Measurements from ENCODE around the gene FIBCD1.

FIBCD1 gene

GRCh38 chr9:130868230-130868629 is 70.8 kb downstream of the FIBCD1 start:
- H3K27ac ChIP-seq (ENCODE audit: low read depth, low read length, poor library complexity, severe bottlenecking) = no peak overlapping the region
- H3K79me2 ChIP-seq (ENCODE audit: insufficient read depth, low read length) = no peaks in the 10 kb centered on the region
- peaks cover under 1% of the 10 kb centered on the region; the same call in 1 of the 2 replicates for H3K36me3 ChIP-seq (ENCODE audit: insufficient read depth, low read length)
- no peaks in the 10 kb centered on the region for H3K27me3 ChIP-seq (ENCODE audit: insufficient read depth, low read length)
- H3K4me2 ChIP-seq (ENCODE audit: low read length) = no peak overlapping the region
- no peaks in the 10 kb centered on the region for H3F3A ChIP-seq (ENCODE audit: insufficient read depth, low read length)
- H3K9ac ChIP-seq (ENCODE audit: low read length) = no peak overlapping the region
- no peak overlapping the region for H3K4me3 ChIP-seq (ENCODE audit: low read depth, low read length, poor library complexity, severe bottlenecking)
- H3K9me2 ChIP-seq (ENCODE audit: low read depth, low read length) = no peaks in the 10 kb centered on the region
- H2AFZ ChIP-seq (ENCODE audit: low read length) = no peak overlapping the region
- H3K4me1 ChIP-seq (ENCODE audit: insufficient read depth, low read length, severe bottlenecking) = peaks cover 11% of the 10 kb centered on the region
- H3K9me3 ChIP-seq (ENCODE audit: low read length) = no peaks in the 10 kb centered on the region
- no peaks in the 10 kb centered on the region for H4K20me1 ChIP-seq (ENCODE audit: insufficient read depth, low read length)
- TF ChIP-seq EZH2 (IDR thresholded peaks at IDR 0.05; ENCODE audit: borderline replicate concordance, low read length) = no peak
- no peak for TF ChIP-seq CTCF (IDR thresholded peaks at IDR 0.05; ENCODE audit: low read length)

GRCh38 chr9:130867556-130867955 is 71.5 kb downstream of the FIBCD1 start:
- TF ChIP-seq CTCF (IDR thresholded peaks at IDR 0.05; ENCODE audit: low read length) (no peak), EZH2 (IDR thresholded peaks at IDR 0.05; ENCODE audit: borderline replicate concordance, low read length) (no peak)
- Histone ChIP-seq H3K9me2 (ENCODE audit: low read depth, low read length) (no peaks in the 10 kb centered on the region), H3K4me1 (ENCODE audit: insufficient read depth, low read length, severe bottlenecking) (peaks cover 11% of the 10 kb centered on the region), H3K27me3 (ENCODE audit: insufficient read depth, low read length) (no peaks in the 10 kb centered on the region), H3K9me3 (ENCODE audit: low read length) (no peaks in the 10 kb centered on the region), H3K79me2 (ENCODE audit: insufficient read depth, low read length) (no peaks in the 10 kb centered on the region), H2AFZ (ENCODE audit: low read length) (no peak overlapping the region), H3K9ac (ENCODE audit: low read length) (no peak overlapping the region), H3K36me3 (ENCODE audit: insufficient read depth, low read length) (no peaks in the 10 kb centered on the region), H3K4me2 (ENCODE audit: low read length) (no peak overlapping the region), H3K27ac (ENCODE audit: low read depth, low read length, poor library complexity, severe bottlenecking) (no peak overlapping the region), H4K20me1 (ENCODE audit: insufficient read depth, low read length) (no peaks in the 10 kb centered on the region), H3K4me3 (ENCODE audit: low read depth, low read length, poor library complexity, severe bottlenecking) (no peak overlapping the region), H3F3A (ENCODE audit: insufficient read depth, low read length) (no peaks in the 10 kb centered on the region)

GRCh38 chr9:130866474-130866965 is 72.5 kb downstream of the FIBCD1 start:
- Histone ChIP-seq H3K4me2 (ENCODE audit: low read length) (no peak overlapping the region), H3K9me2 (ENCODE audit: low read depth, low read length) (no peaks in the 10 kb centered on the region), H3K9ac (ENCODE audit: low read length) (no peak overlapping the region), H2AFZ (ENCODE audit: low read length) (no peak overlapping the region), H3K27me3 (ENCODE audit: insufficient read depth, low read length) (no peaks in the 10 kb centered on the region), H3K36me3 (ENCODE audit: insufficient read depth, low read length) (no peaks in the 10 kb centered on the region), H3K27ac (ENCODE audit: low read depth, low read length, poor library complexity, severe bottlenecking) (no peak overlapping the region), H3K4me3 (ENCODE audit: low read depth, low read length, poor library complexity, severe bottlenecking) (no peak overlapping the region), H3K9me3 (ENCODE audit: low read length) (no peaks in the 10 kb centered on the region), H3K4me1 (ENCODE audit: insufficient read depth, low read length, severe bottlenecking) (peaks cover 11% of the 10 kb centered on the region), H4K20me1 (ENCODE audit: insufficient read depth, low read length) (no peaks in the 10 kb centered on the region), H3F3A (ENCODE audit: insufficient read depth, low read length) (no peaks in the 10 kb centered on the region), H3K79me2 (ENCODE audit: insufficient read depth, low read length) (no peaks in the 10 kb centered on the region)
- peak; percentile 95 for TF ChIP-seq CTCF (IDR thresholded peaks at IDR 0.05; ENCODE audit: low read length)
- no peak for TF ChIP-seq EZH2 (IDR thresholded peaks at IDR 0.05; ENCODE audit: borderline replicate concordance, low read length)
